Upper lobe of right lung (tissue), 1 donor: ENCODE data around the gene MORC3. TPM values are rescaled to one million over a fixed set of nuclear protein-coding genes. Genes with fewer than 3 reads are reported as not detected.
A peak's percentile ranks its signal among the peaks of the same experiment; 100 is the strongest.
"Not testable (repeated sequence)": the region's sequence is repeated elsewhere in the genome, so short reads cannot be mapped to it uniquely, and the experiment has no call there.

Source experiments
- ATAC-seq: fragments of 200-7000 bp; cut with Tn5 transposase; one replicate; pipeline ENCODE4 v1.9.1; 2020; ENCODE audit warnings: mild to moderate bottlenecking, moderate library complexity
- DNase-seq: peaks from one replicate; pipeline ENCODE4 v3.0.0-alpha.2; 2020
- H3K27ac ChIP-seq: fragments of 200-600 bp; one replicate; pipeline ENCODE4 v1.8.0; 2022
- H3K27me3 ChIP-seq: fragments of 200-600 bp; one replicate; pipeline ENCODE4 v1.8.0; 2022; ENCODE audit warnings: mild to moderate bottlenecking
- H3K36me3 ChIP-seq: fragments of 200-600 bp; one replicate; pipeline ENCODE4 v1.8.0; 2022
- H3K4me1 ChIP-seq: fragments of 200-600 bp; one replicate; pipeline ENCODE4 v1.8.0; 2022
- H3K4me3 ChIP-seq: fragments of 200-600 bp; one replicate; pipeline ENCODE4 v1.8.0; 2022; ENCODE audit warnings: mild to moderate bottlenecking
- H3K9me3 ChIP-seq: fragments of 200-600 bp; one replicate; pipeline ENCODE4 v1.8.0; 2022
- CTCF ChIP-seq: fragments of 200-600 bp; IDR thresholded peaks from one replicate; pipeline ENCODE4 v1.8.0; 2022; ENCODE audit warnings: antibody characterized with exemption
- intact Hi-C: fragments of 100-400 bp; cut with DNase I; formaldehyde crosslinking; loops from one replicate; pipeline ENCODE4 v1.11.0; 2022
- total RNA-seq: library from RNA; stranded (reverse); fragmentation: NEBNext Ultra II Directional; extraction: Animal tissue kit (Norgen Biotek cat#: 25700); gene quantifications from one replicate; pipeline ENCODE4 v1.2.1, GENCODE V29; 2021
- donor health status: DM: no; HTN: yes; CAD: no; lungs with severe emphysema.

Gene MORC3
- total RNA-seq, 1 donor from 2014 or later, result 32.3 TPM

GRCh38 chr21:36310016-36310415 lies 10.0 kb upstream of the MORC3 start:
- intact Hi-C loops, result no loop called here
- TF ChIP-seq CTCF, result no peak
- Histone ChIP-seq H3K36me3 (no peaks in the 10 kb centered on the region), H3K27me3 (no peaks in the 10 kb centered on the region), H3K27ac (no peak overlapping the region), H3K4me1 (no peaks in the 10 kb centered on the region), H3K9me3 (no peaks in the 10 kb centered on the region), H3K4me3 (no peak overlapping the region)
- DNase-seq (no peak), ATAC-seq (no peak)

GRCh38 chr21:36313446-36313845 lies 6.6 kb upstream of the MORC3 start:
- H3K9me3 ChIP-seq, intact Hi-C loops, ATAC-seq, H3K4me3 ChIP-seq, DNase-seq, H3K27ac ChIP-seq, H3K36me3 ChIP-seq, H3K4me1 ChIP-seq, H3K27me3 ChIP-seq: not testable (repeated sequence)

- intact Hi-C loops, H3K9me3 ChIP-seq, ATAC-seq, DNase-seq, H3K27ac ChIP-seq, H3K27me3 ChIP-seq, H3K4me3 ChIP-seq, H3K4me1 ChIP-seq, H3K36me3 ChIP-seq: not testable (repeated sequence)
Observed at GRCh38 chr21:36316045-36316444, 4.0 kb upstream of the MORC3 start.

- TF ChIP-seq CTCF, result no peak
- Histone ChIP-seq H3K27ac (no peak overlapping the region), H3K9me3 (no peaks in the 10 kb centered on the region), H3K27me3 (no peaks in the 10 kb centered on the region), H3K4me1 (peaks cover 8% of the 10 kb centered on the region), H3K36me3 (no peaks in the 10 kb centered on the region), H3K4me3 (no peak overlapping the region)
- ATAC-seq (no peak), DNase-seq (no peak)
- intact Hi-C loops, result no loop called here
Observed at GRCh38 chr21:36316872-36317484, 3.0 kb upstream of the MORC3 start.

GRCh38 chr21:36319406-36319766 lies 611 bp upstream of the MORC3 start:
- H3K9me3 ChIP-seq, intact Hi-C loops, H3K36me3 ChIP-seq, H3K27me3 ChIP-seq, DNase-seq, ATAC-seq: not testable (repeated sequence)
- Histone ChIP-seq H3K4me1 (peaks cover 28% of the 10 kb centered on the region), H3K27ac (peak overlapping the region; percentile 98), H3K4me3 (peak overlapping the region; percentile 88)

GRCh38 chr21:36320421-36321324 lies 676 bp downstream of the MORC3 start:
- intact Hi-C loops, result loop anchor here (10.0 kb wide), 1 partner anchor 176 kb away; no protein-coding TSS in a partner anchor
- H3K4me3 ChIP-seq, result peak overlapping the region; percentile 88
- TF ChIP-seq CTCF, result no peak
- ATAC-seq, result peak; percentile 62
- peak overlapping the region; percentile 98 for H3K27ac ChIP-seq
- no peaks in the 10 kb centered on the region for H3K27me3 ChIP-seq
- peaks cover 14% of the 10 kb centered on the region for H3K36me3 ChIP-seq
- peak; percentile 87 for DNase-seq
- H3K4me1 ChIP-seq, result peaks cover 38% of the 10 kb centered on the region
- H3K9me3 ChIP-seq, result no peaks in the 10 kb centered on the region
